ENCODE results near the gene ZNF592. TPM values are rescaled to one million over a fixed set of nuclear protein-coding genes. Genes with fewer than 3 reads are reported as not detected.

The ZNF592 gene
- total and polyA plus RNA-seq, 2 of the 13 experiments (the other 11 are each of a cell fraction or from before 2014, with no cell fraction given): 8.2 to 9.8 TPM

DNA sequence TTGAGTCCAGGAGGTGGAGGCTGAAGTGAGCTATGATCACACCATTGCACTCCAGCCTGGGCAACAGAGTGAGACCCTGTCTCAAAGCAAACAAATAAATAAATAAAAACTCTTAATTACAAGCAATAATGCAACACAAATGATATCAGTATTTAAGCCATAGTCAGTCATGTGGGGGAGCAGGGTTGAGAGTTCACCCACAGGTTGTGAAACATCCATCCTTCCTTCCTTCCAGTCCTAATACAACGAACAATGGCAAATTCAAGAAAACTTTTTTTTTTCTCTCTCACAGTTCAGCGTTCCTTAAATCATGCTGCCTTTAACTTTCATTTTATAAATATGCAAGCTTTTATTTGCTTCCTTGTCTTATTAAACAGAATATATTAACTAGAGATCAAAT is 24.1 kb downstream of the ZNF592 start:
- no peak for DNase-seq (ENCODE audit: low spot score)
- FAIRE-seq: no peak
- no peak overlapping the region for H3K4me2 ChIP-seq (ENCODE audit: low read depth, low read length)
- in situ Hi-C loops (cut with HindIII; ENCODE audit: extremely low pct_ligation_motif_present, low pct_unique_long_range_greater_than_20kb): no loop called here
- H2AFZ ChIP-seq (ENCODE audit: low read length): no peak overlapping the region
- no peaks in the 10 kb centered on the region for H3K9me3 ChIP-seq (ENCODE audit: low read length)
- H3K79me2 ChIP-seq (ENCODE audit: insufficient read depth, low read length): peaks cover 49% of the 10 kb centered on the region
- peaks cover 6 to 25% of the 10 kb centered on the region in 2 experiments; a peak in 4 of 5 replicates for H3K36me3 ChIP-seq (replicated peaks in 1 of 2; ENCODE audit: control insufficient read depth in 1 of 2, insufficient read depth in 2 of 2, low read length in 2 of 2)
- no peak overlapping the region for H3K27ac ChIP-seq (ENCODE audit: extremely low read length, insufficient read depth, low read length)
- WGBS (ENCODE audit: low lambda C conversion rate): 70% methylated on average over 2 of the region's 2 CpGs
- BruUV-seq (replicated peaks): no TSS peak
- no peaks in the 10 kb centered on the region; a peak in 1 of 5 replicates for H3K27me3 ChIP-seq (ENCODE audit: control insufficient read depth in 1 of 2, insufficient read depth in 2 of 2, low read length in 2 of 2)
- H3K4me3 ChIP-seq (replicated peaks in 1 of 3; ENCODE audit: insufficient read depth in 1 of 3, low read depth in 2 of 3, low read length in 3 of 3): no peak overlapping the region
- intact Hi-C loops (cut with micrococcal nuclease; ENCODE audit: unreplicated experiment): no loop called here
- peaks cover 25% of the 10 kb centered on the region for H3K4me1 ChIP-seq (ENCODE audit: insufficient read depth, low read length)
- H4K20me1 ChIP-seq (ENCODE audit: insufficient read depth, low read length): no peaks in the 10 kb centered on the region; the same call in none of the 2 replicates
- ChIA-PET POLR2A (no interaction called here), CTCF (ENCODE audit: low intra/inter-chr PET ratio, low total read pairs) (no interaction called here)
- ATAC-seq: no peak
- no peak overlapping the region for H3K9ac ChIP-seq (ENCODE audit: insufficient read depth, low read depth, low read length)
- TF ChIP-seq RNF2 (conservative IDR thresholded peaks at IDR 0.05; ENCODE audit: low read depth) (no peak), ZNF510 (CRISPR knock-in tag; IDR thresholded peaks at IDR 0.05; ENCODE audit: low read depth) (no peak), CREB1 (IDR thresholded peaks at IDR 0.05) (no peak), CREB1 (CRISPR knock-in tag; IDR thresholded peaks at IDR 0.05) (no peak), ZNF326 (CRISPR knock-in tag; IDR thresholded peaks at IDR 0.05; ENCODE audit: borderline replicate concordance) (no peak), ZFP62 (CRISPR knock-in tag; IDR thresholded peaks at IDR 0.05) (no peak), SP5 (CRISPR knock-in tag; IDR thresholded peaks at IDR 0.05; ENCODE audit: borderline replicate concordance, low read depth) (no peak), POGZ (CRISPR knock-in tag; IDR thresholded peaks at IDR 0.05) (no peak), ZHX2 (IDR thresholded peaks at IDR 0.05; ENCODE audit: low read depth) (no peak), ZHX2 (CRISPR knock-in tag; IDR thresholded peaks at IDR 0.05; ENCODE audit: borderline replicate concordance) (no peak)
- TF ChIP-seq, protein P1, sequence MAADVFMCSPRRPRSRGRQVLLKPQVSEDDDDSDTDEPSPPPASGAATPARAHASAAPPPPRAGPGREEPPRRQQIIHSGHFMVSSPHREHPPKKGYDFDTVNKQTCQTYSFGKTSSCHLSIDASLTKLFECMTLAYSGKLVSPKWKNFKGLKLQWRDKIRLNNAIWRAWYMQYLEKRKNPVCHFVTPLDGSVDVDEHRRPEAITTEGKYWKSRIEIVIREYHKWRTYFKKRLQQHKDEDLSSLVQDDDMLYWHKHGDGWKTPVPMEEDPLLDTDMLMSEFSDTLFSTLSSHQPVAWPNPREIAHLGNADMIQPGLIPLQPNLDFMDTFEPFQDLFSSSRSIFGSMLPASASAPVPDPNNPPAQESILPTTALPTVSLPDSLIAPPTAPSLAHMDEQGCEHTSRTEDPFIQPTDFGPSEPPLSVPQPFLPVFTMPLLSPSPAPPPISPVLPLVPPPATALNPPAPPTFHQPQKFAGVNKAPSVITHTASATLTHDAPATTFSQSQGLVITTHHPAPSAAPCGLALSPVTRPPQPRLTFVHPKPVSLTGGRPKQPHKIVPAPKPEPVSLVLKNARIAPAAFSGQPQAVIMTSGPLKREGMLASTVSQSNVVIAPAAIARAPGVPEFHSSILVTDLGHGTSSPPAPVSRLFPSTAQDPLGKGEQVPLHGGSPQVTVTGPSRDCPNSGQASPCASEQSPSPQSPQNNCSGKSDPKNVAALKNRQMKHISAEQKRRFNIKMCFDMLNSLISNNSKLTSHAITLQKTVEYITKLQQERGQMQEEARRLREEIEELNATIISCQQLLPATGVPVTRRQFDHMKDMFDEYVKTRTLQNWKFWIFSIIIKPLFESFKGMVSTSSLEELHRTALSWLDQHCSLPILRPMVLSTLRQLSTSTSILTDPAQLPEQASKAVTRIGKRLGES (CRISPR knock-in tag; IDR thresholded peaks at IDR 0.05; ENCODE audit: borderline replicate concordance): no peak
- TF ChIP-seq, protein P2, sequence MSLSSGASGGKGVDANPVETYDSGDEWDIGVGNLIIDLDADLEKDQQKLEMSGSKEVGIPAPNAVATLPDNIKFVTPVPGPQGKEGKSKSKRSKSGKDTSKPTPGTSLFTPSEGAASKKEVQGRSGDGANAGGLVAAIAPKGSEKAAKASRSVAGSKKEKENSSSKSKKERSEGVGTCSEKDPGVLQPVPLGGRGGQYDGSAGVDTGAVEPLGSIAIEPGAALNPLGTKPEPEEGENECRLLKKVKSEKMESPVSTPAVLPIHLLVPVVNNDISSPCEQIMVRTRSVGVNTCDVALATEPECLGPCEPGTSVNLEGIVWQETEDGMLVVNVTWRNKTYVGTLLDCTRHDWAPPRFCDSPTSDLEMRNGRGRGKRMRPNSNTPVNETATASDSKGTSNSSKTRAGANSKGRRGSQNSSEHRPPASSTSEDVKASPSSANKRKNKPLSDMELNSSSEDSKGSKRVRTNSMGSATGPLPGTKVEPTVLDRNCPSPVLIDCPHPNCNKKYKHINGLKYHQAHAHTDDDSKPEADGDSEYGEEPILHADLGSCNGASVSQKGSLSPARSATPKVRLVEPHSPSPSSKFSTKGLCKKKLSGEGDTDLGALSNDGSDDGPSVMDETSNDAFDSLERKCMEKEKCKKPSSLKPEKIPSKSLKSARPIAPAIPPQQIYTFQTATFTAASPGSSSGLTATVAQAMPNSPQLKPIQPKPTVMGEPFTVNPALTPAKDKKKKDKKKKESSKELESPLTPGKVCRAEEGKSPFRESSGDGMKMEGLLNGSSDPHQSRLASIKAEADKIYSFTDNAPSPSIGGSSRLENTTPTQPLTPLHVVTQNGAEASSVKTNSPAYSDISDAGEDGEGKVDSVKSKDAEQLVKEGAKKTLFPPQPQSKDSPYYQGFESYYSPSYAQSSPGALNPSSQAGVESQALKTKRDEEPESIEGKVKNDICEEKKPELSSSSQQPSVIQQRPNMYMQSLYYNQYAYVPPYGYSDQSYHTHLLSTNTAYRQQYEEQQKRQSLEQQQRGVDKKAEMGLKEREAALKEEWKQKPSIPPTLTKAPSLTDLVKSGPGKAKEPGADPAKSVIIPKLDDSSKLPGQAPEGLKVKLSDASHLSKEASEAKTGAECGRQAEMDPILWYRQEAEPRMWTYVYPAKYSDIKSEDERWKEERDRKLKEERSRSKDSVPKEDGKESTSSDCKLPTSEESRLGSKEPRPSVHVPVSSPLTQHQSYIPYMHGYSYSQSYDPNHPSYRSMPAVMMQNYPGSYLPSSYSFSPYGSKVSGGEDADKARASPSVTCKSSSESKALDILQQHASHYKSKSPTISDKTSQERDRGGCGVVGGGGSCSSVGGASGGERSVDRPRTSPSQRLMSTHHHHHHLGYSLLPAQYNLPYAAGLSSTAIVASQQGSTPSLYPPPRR (CRISPR knock-in tag; IDR thresholded peaks at IDR 0.05; ENCODE audit: borderline replicate concordance): no peak
